Suprapubic skin (tissue), 4 donors: ENCODE results near the gene EFCAB6. TPM values are rescaled to one million over a fixed set of nuclear protein-coding genes. Genes with fewer than 3 reads are reported as not detected.

Experiments used
- DNase-seq, 2 donors: peaks; one replicate each; pipeline ENCODE4 v3.0.0-alpha.2; 2019; ENCODE audit warnings: low spot score in 2 of 2
- H3K27ac ChIP-seq: fragments of 200-600 bp; sonication (generic); one replicate; pipeline ENCODE4 v1.5.1; 2019
- H3K27me3 ChIP-seq: fragments of 200-600 bp; sonication (generic); one replicate; pipeline ENCODE4 v1.5.1; 2019
- H3K36me3 ChIP-seq: fragments of 200-600 bp; sonication (generic); one replicate; pipeline ENCODE4 v1.5.1; 2019
- H3K4me1 ChIP-seq: fragments of 200-600 bp; sonication (generic); one replicate; pipeline ENCODE4 v1.5.1; 2019
- H3K4me3 ChIP-seq: fragments of 200-600 bp; sonication (generic); one replicate; pipeline ENCODE4 v1.5.1; 2019; ENCODE audit warnings: mild to moderate bottlenecking
- H3K9me3 ChIP-seq: fragments of 200-600 bp; sonication (generic); one replicate; pipeline ENCODE4 v1.5.1; 2019
- EP300 ChIP-seq: sonication (generic); formaldehyde crosslinking; IDR thresholded peaks from one replicate; pipeline ENCODE4 v1.6.1; 2017; ENCODE audit warnings: antibody characterized with exemption
- POLR2A ChIP-seq, 2 donors: fragments of 450-650 bp; IDR thresholded peaks; one replicate each; pipeline ENCODE4 v1.6.1; 2017; ENCODE audit warnings: antibody characterized with exemption in 2 of 2, mild to moderate bottlenecking in 2 of 2, moderate library complexity in 2 of 2
- POLR2AphosphoS5 ChIP-seq, 3 donors: sonication (generic); formaldehyde crosslinking; IDR thresholded peaks; one replicate each; pipeline ENCODE4 v1.6.1; 2017; ENCODE audit warnings: antibody characterized with exemption in 3 of 3
- WGBS: methylation state at CpG from one replicate; pipeline ENCODE4 v1.1.5; 2018; 5-methylcytosine and 5-hydroxymethylcytosine counted together
- total RNA-seq, 4 donors: library from RNA; depleted of rRNA; stranded (reverse); fragments of >200 nt; gene quantifications; one replicate each; pipeline ENCODE4 v1.1.0, GENCODE V29; 2016
- TF ChIP-seq, protein P1 (sequence below), 2 donors: fragments of 200-600 bp in 1 of 2; fragments of 450-650 bp in 1 of 2; sonication (generic) in 1 of 2; IDR thresholded peaks; one replicate each; pipeline ENCODE4 v1.5.1; 2016 to 2019; ENCODE audit warnings: antibody characterized with exemption in 2 of 2, mild to moderate bottlenecking in 1 of 2, moderate library complexity in 1 of 2

The EFCAB6 gene
- total RNA-seq, 4 donors from 2014 or later, result 1.9 to 4.9 (median 2.9) TPM

DNA sequence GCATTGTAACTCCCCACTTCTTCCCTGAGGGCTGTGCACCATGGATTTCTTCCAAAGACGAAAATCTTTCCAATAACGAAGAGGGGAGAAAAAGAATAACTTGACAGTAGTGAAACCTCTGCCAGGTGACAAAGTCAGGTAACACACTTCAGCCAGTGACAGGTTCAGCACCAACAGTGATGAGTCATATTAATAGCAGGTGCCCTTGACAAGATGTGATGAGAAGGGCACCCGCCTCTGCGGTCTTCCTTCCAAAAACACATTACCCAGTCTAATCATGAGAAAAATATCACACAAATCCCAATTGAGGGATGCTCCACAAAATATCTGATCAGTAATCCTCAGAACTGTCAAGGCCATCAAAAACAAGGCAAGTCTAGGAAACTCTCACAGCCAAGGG is 157.8 kb downstream of the EFCAB6 start:
- Histone ChIP-seq H3K4me1 (no peaks in the 10 kb centered on the region), H3K27me3 (no peaks in the 10 kb centered on the region), H3K9me3 (no peaks in the 10 kb centered on the region), H3K4me3 (no peak overlapping the region), H3K27ac (no peak overlapping the region), H3K36me3 (no peaks in the 10 kb centered on the region)
- no peak for DNase-seq
- TF ChIP-seq POLR2A (IDR thresholded peaks at IDR 0.05) (no peak), POLR2AphosphoS5 (IDR thresholded peaks at IDR 0.05) (no peak), EP300 (no peak)
- TF ChIP-seq, protein P1, sequence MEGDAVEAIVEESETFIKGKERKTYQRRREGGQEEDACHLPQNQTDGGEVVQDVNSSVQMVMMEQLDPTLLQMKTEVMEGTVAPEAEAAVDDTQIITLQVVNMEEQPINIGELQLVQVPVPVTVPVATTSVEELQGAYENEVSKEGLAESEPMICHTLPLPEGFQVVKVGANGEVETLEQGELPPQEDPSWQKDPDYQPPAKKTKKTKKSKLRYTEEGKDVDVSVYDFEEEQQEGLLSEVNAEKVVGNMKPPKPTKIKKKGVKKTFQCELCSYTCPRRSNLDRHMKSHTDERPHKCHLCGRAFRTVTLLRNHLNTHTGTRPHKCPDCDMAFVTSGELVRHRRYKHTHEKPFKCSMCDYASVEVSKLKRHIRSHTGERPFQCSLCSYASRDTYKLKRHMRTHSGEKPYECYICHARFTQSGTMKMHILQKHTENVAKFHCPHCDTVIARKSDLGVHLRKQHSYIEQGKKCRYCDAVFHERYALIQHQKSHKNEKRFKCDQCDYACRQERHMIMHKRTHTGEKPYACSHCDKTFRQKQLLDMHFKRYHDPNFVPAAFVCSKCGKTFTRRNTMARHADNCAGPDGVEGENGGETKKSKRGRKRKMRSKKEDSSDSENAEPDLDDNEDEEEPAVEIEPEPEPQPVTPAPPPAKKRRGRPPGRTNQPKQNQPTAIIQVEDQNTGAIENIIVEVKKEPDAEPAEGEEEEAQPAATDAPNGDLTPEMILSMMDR (IDR thresholded peaks at IDR 0.05), result no peak
- 86% methylated on average over 4 of the region's 4 CpGs for WGBS

DNA sequence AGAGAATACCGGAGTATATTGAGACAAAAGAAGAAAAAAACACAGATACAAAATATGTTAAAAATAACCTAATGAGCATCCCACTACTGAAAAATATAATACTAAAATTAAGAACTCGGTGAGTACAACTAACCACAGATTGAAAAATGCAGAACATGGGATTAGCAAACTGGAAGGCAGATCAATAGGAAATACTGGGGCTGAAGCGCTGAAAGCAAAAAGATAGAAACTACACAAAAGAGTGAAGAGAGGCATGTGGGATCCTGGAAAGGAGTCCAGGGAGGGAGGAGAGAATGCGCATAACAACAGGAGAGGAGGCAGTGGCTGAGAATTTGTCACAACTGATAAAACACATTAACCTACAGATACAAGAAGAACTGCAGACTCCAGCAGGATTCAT is 159.3 kb downstream of the EFCAB6 start:
- TF ChIP-seq POLR2A (IDR thresholded peaks at IDR 0.05) (no peak), POLR2AphosphoS5 (IDR thresholded peaks at IDR 0.05) (no peak), EP300 (no peak)
- TF ChIP-seq, protein P1 (IDR thresholded peaks at IDR 0.05), result no peak
- WGBS, result 95% methylated on average over 4 of the region's 4 CpGs
- H3K27me3 ChIP-seq, result no peaks in the 10 kb centered on the region
- no peak overlapping the region for H3K4me3 ChIP-seq
- no peaks in the 10 kb centered on the region for H3K4me1 ChIP-seq
- no peaks in the 10 kb centered on the region for H3K36me3 ChIP-seq
- H3K27ac ChIP-seq, result no peak overlapping the region
- no peaks in the 10 kb centered on the region for H3K9me3 ChIP-seq
- DNase-seq, result no peak

DNA sequence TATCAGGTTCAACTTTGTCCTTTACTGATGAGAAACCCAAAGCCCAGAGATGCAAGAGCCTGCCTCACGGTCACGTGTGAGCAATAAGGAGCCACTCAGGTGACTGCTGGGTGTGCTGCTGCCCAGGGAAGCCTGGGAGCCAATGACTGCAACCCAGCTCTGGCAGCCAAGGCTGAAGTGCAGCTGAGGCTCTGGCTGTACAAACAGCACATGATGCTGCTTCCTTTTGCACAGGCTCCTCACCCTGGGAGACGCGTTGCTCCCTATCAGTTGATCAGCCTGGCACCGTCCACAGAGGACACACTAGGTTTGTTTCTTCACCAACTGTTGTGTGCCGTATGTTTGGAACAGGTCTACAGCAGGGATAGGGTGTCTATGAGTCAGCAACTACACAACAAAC is 168.7 kb downstream of the EFCAB6 start:
- H3K4me1 ChIP-seq, result no peaks in the 10 kb centered on the region
- no peak overlapping the region for H3K27ac ChIP-seq
- H3K27me3 ChIP-seq, result no peaks in the 10 kb centered on the region
- TF ChIP-seq POLR2AphosphoS5 (IDR thresholded peaks at IDR 0.05), result no peak
- TF ChIP-seq EP300, result no peak
- TF ChIP-seq, protein P1 (IDR thresholded peaks at IDR 0.05), result no peak
- TF ChIP-seq POLR2A (IDR thresholded peaks at IDR 0.05), result no peak
- DNase-seq, result no peak
- H3K36me3 ChIP-seq, result no peaks in the 10 kb centered on the region
- no peaks in the 10 kb centered on the region for H3K9me3 ChIP-seq
- WGBS, result 87% methylated on average over 6 of the region's 6 CpGs
- no peak overlapping the region for H3K4me3 ChIP-seq

DNA sequence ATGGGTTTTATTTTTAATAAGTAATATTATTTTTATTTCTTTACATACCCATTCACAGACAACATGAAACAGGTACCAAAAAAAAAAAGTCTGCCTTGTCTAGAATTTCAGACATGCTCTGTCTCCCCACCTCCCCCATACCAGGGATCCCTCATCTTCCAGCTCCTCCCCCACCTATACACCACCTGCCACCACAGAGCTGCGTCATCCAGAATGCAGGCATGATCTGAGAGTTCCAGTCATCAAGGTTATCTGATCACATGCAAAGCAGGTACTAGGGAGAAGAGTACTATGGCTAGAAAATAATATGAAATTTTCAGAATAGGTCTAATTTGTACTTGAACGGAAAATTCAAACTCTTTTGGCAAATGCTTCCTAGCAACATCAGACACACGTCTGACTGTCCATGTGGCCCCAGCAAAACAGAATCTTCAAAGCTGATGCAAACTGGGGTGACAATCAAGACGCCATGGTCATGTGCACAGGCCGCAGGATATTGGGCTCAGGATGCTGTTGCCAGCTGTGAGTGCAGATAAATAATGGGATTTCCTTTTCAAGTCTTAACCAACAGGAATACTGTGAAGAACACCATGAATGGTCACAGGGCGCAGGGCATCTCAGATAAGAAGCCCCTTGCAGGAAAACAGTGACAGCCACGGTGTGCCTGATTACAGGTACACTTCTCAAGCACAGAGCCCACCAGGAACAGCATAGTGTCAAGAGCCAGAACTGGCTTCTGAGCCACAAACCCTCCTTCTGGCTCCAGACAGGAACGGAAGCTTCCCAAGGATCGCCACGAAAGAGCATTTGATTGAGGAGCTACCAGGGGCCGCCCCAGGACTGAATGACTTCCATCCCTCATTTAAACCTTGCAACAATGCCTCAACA is 169.5 kb downstream of the EFCAB6 start:
- no peak for DNase-seq
- H3K4me1 ChIP-seq, result no peaks in the 10 kb centered on the region
- TF ChIP-seq EP300 (no peak), POLR2AphosphoS5 (IDR thresholded peaks at IDR 0.05) (no peak), POLR2A (IDR thresholded peaks at IDR 0.05) (no peak)
- TF ChIP-seq, protein P1 (IDR thresholded peaks at IDR 0.05), result no peak
- no peaks in the 10 kb centered on the region for H3K9me3 ChIP-seq
- no peak overlapping the region for H3K27ac ChIP-seq
- no peak overlapping the region for H3K4me3 ChIP-seq
- no peaks in the 10 kb centered on the region for H3K27me3 ChIP-seq
- no peaks in the 10 kb centered on the region for H3K36me3 ChIP-seq
- WGBS, result 80% methylated on average over 11 of the region's 11 CpGs

DNA sequence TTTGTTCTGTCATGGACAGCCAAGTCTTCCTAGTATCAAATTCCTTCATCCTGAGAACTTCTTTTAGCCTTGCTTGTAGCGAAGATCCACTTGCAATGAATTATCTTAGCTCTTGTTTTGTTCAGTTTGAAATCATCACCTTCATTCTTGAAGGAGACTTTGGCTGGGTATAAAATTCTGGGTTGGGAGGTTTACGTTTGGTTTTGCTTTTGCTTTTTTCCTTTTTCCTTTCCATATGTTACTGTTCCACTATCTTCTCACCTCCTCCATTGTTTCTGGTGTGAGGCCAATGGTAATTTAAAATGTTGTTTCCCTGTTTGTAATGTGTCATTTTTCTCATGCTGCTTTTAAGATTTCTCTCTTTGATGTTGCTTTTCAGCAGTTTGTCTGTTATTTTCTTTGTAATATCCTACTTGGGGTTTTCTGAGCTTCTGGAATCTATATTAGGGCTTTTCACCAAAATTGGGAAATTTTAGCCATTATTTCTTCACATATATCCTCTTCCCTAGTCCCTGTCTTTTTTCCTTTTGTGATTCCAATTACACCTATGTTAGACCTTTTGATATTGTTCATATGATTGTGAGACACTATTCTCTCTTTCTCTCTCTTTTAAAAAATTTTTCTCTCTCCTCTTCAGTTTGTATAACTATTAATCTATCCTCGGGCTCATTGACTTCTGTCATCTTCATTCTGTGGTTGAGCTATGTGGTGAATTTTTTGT is 172.7 kb downstream of the EFCAB6 start:
- no peaks in the 10 kb centered on the region for H3K27me3 ChIP-seq
- no peaks in the 10 kb centered on the region for H3K36me3 ChIP-seq
- WGBS, result 57% methylated on average over 3 of the region's 3 CpGs
- no peaks in the 10 kb centered on the region for H3K9me3 ChIP-seq
- no peak overlapping the region for H3K27ac ChIP-seq
- DNase-seq, result no peak
- H3K4me1 ChIP-seq, result no peaks in the 10 kb centered on the region
- TF ChIP-seq POLR2AphosphoS5 (IDR thresholded peaks at IDR 0.05) (no peak), EP300 (no peak), POLR2A (IDR thresholded peaks at IDR 0.05) (no peak)
- TF ChIP-seq, protein P1 (IDR thresholded peaks at IDR 0.05), result no peak
- no peak overlapping the region for H3K4me3 ChIP-seq
